HepG2 (cell line): ENCODE data around the gene GOT1. TPM values are rescaled to one million over a fixed set of nuclear protein-coding genes. Genes with fewer than 3 reads are reported as not detected.

Source experiments
- ATAC-seq: fragments of 200-7000 bp; cut with Tn5 transposase; 3 replicates; pipeline ENCODE4 v1.9.1; 2020; ENCODE audit warnings: mild to moderate bottlenecking, moderate library complexity
- BruUV-seq: library from RNA; stranded (reverse); fragments of 400-500 nt; replicated peaks from 2 replicates; lab custom pipeline; 2021; lab: Mats Ljungman, UMichigan
- CTCF ChIA-PET: fragments of 300-600 bp; formaldehyde crosslinking; extraction: SDS; loops from one replicate; lab custom pipeline; 2021; ENCODE audit warnings: low total read pairs, inconsistent platforms, low intra/inter-chr PET ratio; lab: Yijun Ruan, JAX
- POLR2A ChIA-PET: fragments of 350-600 bp; sonication (Branson Sonifier 250); formaldehyde crosslinking; loops from one replicate; lab custom pipeline; 2020; ENCODE audit warnings: antibody characterized with exemption, inconsistent platforms; lab: Yijun Ruan, JAX
- DNase-seq: peaks from one replicate; pipeline ENCODE4 v3.0.0-alpha.2; 2015; ENCODE audit warnings: low spot score
- FAIRE-seq: peaks from 3 replicates; lab custom pipeline; 2011; peaks lifted over from hg19 to GRCh38; lab: Jason Lieb, UNC
- H2AFZ ChIP-seq: one replicate; pipeline ENCODE4 v1.6.1; 2011; ENCODE audit warnings: low read length, inconsistent platforms
- H3K27ac ChIP-seq: fragments of 300-600 bp; 3 replicates; pipeline ENCODE4 v1.8.0; 2011; ENCODE audit warnings: mixed run types, mild to moderate bottlenecking, mixed read lengths, low read length, inconsistent platforms; ENCODE audit not compliant: insufficient read depth; ENCODE audit errors: extremely low read length
- H3K27me3 ChIP-seq, 2 experiments: fragments of 200-600 bp in 1 of 2; 2 replicates in 1 of 2; 3 replicates in 1 of 2; pipeline versions ENCODE4 v1.6.0 to v1.8.0; 2011; ENCODE audit warnings: low read length in 2 of 2, mild to moderate bottlenecking in 2 of 2, moderate library complexity in 2 of 2, inconsistent platforms in 1 of 2; ENCODE audit not compliant: insufficient read depth in 2 of 2, control insufficient read depth in 1 of 2
- H3K36me3 ChIP-seq, 2 experiments: fragments of 200-600 bp in 1 of 2; replicated peaks in 1 of 2; 2 replicates in 1 of 2; 3 replicates in 1 of 2; pipeline versions ENCODE4 v1.5.1 to v1.8.0; 2011; ENCODE audit warnings: low read length in 2 of 2, inconsistent platforms in 1 of 2; ENCODE audit not compliant: insufficient read depth in 2 of 2, control insufficient read depth in 1 of 2
- H3K4me1 ChIP-seq: 2 replicates; pipeline ENCODE4 v1.5.1; 2012; ENCODE audit warnings: low read length, inconsistent platforms; ENCODE audit not compliant: insufficient read depth
- H3K4me2 ChIP-seq: 2 replicates; pipeline ENCODE4 v1.6.0; 2011; ENCODE audit warnings: low read depth, low read length, inconsistent platforms
- H3K4me3 ChIP-seq, 3 experiments: fragments of 200-600 bp in 1 of 3; sonication (generic), shearing (Covaris generic) in 1 of 3; replicated peaks in 1 of 3; 2 replicates each; pipeline ENCODE4 v1.5.1; 2011 to 2016; ENCODE audit warnings: low read length in 3 of 3, inconsistent platforms in 2 of 3, low read depth in 2 of 3, mild to moderate bottlenecking in 2 of 3, control low read depth in 1 of 3, mixed read lengths in 1 of 3; ENCODE audit not compliant: insufficient read depth in 1 of 3
- H3K79me2 ChIP-seq: one replicate; pipeline ENCODE4 v1.6.1; 2011; ENCODE audit warnings: low read length, inconsistent platforms; ENCODE audit not compliant: insufficient read depth
- H3K9ac ChIP-seq: 2 replicates; pipeline ENCODE4 v1.6.0; 2011; ENCODE audit warnings: mild to moderate bottlenecking, low read depth, low read length, inconsistent platforms; ENCODE audit not compliant: insufficient read depth
- H3K9me3 ChIP-seq: 2 replicates; pipeline ENCODE4 v1.5.1; 2012; ENCODE audit warnings: mild to moderate bottlenecking, low read length
- H4K20me1 ChIP-seq: 2 replicates; pipeline ENCODE4 v1.6.0; 2011; ENCODE audit warnings: inconsistent platforms, mild to moderate bottlenecking, low read length, moderate library complexity; ENCODE audit not compliant: insufficient read depth
- DNMT3B ChIP-seq: conservative IDR thresholded peaks from 2 replicates; pipeline ENCODE4 v1.6.1; 2016; ENCODE audit warnings: missing biosample characterization, control low read depth
- HNRNPUL1 ChIP-seq: fragments of 200-400 bp; formaldehyde crosslinking; IDR thresholded peaks from 2 replicates; pipeline ENCODE4 v1.6.1; 2017; ENCODE audit warnings: low read depth, mild to moderate bottlenecking, low read length, moderate library complexity
- NFYB ChIP-seq: sonication (generic); formaldehyde crosslinking; IDR thresholded peaks from 2 replicates; pipeline ENCODE4 v1.4.0; 2020; ENCODE audit warnings: missing genetic modification reagents
- TBX3 ChIP-seq: fragments of 450-650 bp; IDR thresholded peaks from 2 replicates; pipeline ENCODE4 v1.6.1; 2017; ENCODE audit warnings: antibody characterized with exemption, mild to moderate bottlenecking, inconsistent platforms, borderline replicate concordance
- ZFP36L1 ChIP-seq: sonication (generic); formaldehyde crosslinking; IDR thresholded peaks from 2 replicates; pipeline ENCODE4 v1.8.0; 2022; ENCODE audit warnings: mild to moderate bottlenecking, missing genetic modification reagents, moderate library complexity
- ZNF224 ChIP-seq: sonication (generic); formaldehyde crosslinking; IDR thresholded peaks from 2 replicates; pipeline ENCODE4 v1.5.0; 2020; ENCODE audit warnings: mild to moderate bottlenecking, missing genetic modification reagents
- ZNF546 ChIP-seq: sonication (generic); formaldehyde crosslinking; conservative IDR thresholded peaks from 2 replicates; pipeline ENCODE4 v1.8.1; 2023; ENCODE audit warnings: mild to moderate bottlenecking, missing genetic modification reagents
- WGBS: methylation state at CpG from one replicate; pipeline ENCODE4 v1.1.6; 2017; ENCODE audit warnings: low lambda C conversion rate; 5-methylcytosine and 5-hydroxymethylcytosine counted together
- in situ Hi-C: cut with HindIII; loops from 2 replicates; pipeline ENCODE4 v1.10.0; 2017; ENCODE audit warnings: low pct_unique_long_range_greater_than_20kb; ENCODE audit not compliant: extremely low pct_ligation_motif_present
- intact Hi-C: fragments of 100-400 bp; cut with micrococcal nuclease; formaldehyde crosslinking; loops from one replicate; pipeline ENCODE4 v1.10.0; 2022; ENCODE audit not compliant: unreplicated experiment
- polyA plus RNA-seq, 8 experiments: library from polyadenylated mRNA; depleted of rRNA in 3 of 8; stranded (reverse) in 7 of 8; unstranded in 1 of 8; fragments of >200 nt; fragmentation: Illumina TruSeq in 4 of 8; extraction: Trizol in 4 of 8; gene quantifications; 2 replicates each; pipeline versions ENCODE4 v1.2.1 to v1.2.3, GENCODE V29; 2011 to 2016; ENCODE audit warnings: low read depth in 4 of 8, missing spikeins in 1 of 8, mixed read lengths in 1 of 8; ENCODE audit not compliant: insufficient read depth in 1 of 8
- total RNA-seq, 5 experiments: library from RNA; depleted of rRNA; stranded (reverse); fragments of >200 nt; fragmentation: Illumina TruSeq; extraction: Trizol; gene quantifications; 2 replicates each; pipeline ENCODE4 v1.2.3, GENCODE V29; 2016; ENCODE audit warnings: low read depth in 1 of 5
- TF ChIP-seq, protein P1 (sequence below): sonication (generic); formaldehyde crosslinking; IDR thresholded peaks from 2 replicates; pipeline ENCODE4 v1.5.0; 2020; ENCODE audit warnings: missing genetic modification reagents

The GOT1 gene
- total and polyA plus RNA-seq, 2 of the 13 experiments (the other 11 are each of a cell fraction or from before 2014, with no cell fraction given), result 81.2 to 102 TPM

DNA sequence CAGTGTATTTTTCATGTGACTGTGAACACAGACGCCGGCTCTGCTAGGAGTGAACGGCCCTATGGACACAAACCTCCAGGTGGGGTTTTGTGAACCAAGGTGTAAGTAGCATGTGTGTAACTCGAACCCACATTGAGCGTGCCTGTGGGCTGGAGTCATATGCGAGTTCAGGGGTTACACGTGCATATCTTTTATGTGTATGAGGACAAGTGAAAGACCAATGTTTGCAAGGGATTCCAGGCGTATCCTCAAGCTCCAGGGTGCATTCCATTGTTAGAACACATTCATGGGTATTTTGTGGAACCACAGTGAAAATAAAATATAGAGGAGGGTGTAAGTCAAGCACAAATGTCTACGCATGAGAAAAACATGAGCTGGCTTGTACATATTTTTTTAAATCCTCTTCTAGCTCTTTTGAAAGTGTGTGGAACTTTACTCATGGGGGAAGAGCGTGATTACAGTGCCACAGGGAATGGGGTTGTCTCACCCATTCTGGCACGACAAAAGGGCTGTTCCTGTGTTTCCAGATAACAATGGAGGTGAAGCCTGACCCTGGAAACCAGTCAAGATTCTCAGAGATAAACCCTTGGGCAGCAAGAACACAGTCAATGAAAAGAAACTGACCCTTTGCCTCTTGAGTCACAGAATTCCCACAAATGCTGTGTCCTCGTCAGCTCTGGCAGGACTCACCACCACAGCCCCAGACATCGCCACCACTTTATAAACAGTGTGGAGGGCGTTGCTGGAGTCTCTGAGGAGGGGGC lies 37.0 kb upstream of the GOT1 start:
- H3K9ac ChIP-seq, result no peak overlapping the region
- intact Hi-C loops, result no loop called here
- no peak overlapping the region for H3K4me2 ChIP-seq
- BruUV-seq, result no TSS peak
- H3K9me3 ChIP-seq, result no peaks in the 10 kb centered on the region
- no peaks in the 10 kb centered on the region for H3K79me2 ChIP-seq
- H4K20me1 ChIP-seq, result no peaks in the 10 kb centered on the region
- no peak for ATAC-seq
- in situ Hi-C loops, result no loop called here
- no peak for FAIRE-seq
- no peak for TF ChIP-seq ZNF224 (CRISPR knock-in tag)
- TF ChIP-seq TBX3, result no peak
- TF ChIP-seq, protein P1, sequence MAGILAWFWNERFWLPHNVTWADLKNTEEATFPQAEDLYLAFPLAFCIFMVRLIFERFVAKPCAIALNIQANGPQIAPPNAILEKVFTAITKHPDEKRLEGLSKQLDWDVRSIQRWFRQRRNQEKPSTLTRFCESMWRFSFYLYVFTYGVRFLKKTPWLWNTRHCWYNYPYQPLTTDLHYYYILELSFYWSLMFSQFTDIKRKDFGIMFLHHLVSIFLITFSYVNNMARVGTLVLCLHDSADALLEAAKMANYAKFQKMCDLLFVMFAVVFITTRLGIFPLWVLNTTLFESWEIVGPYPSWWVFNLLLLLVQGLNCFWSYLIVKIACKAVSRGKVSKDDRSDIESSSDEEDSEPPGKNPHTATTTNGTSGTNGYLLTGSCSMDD (CRISPR knock-in tag), result no peak
- no peak for TF ChIP-seq DNMT3B
- TF ChIP-seq ZNF546, result no peak
- TF ChIP-seq NFYB (CRISPR knock-in tag), result no peak
- no peak for TF ChIP-seq ZFP36L1 (CRISPR knock-in tag)
- TF ChIP-seq HNRNPUL1, result no peak
- H3K4me3 ChIP-seq, result no peak overlapping the region
- CTCF ChIA-PET, result no interaction called here
- H2AFZ ChIP-seq, result no peak overlapping the region
- H3K27me3 ChIP-seq, result peaks cover 3 to 26% of the 10 kb centered on the region in 2 experiments; a peak in 2 of 5 replicates
- H3K4me1 ChIP-seq, result no peaks in the 10 kb centered on the region
- H3K36me3 ChIP-seq, result no peaks in the 10 kb centered on the region
- WGBS, result 13% methylated on average over 14 of the region's 14 CpGs
- no peak overlapping the region for H3K27ac ChIP-seq
- no peak for DNase-seq
- POLR2A ChIA-PET, result no interaction called here
